Stimulated activated CD8-positive, alpha-beta memory T cell treated with anti-CD3 and anti-CD28 coated beads, Interleukin-7, amount 100 ng/mL, for 48 hours (primary cell): ENCODE results near the gene MIA2.

Experiments used
- DNase-seq, 2 donors: peaks; one replicate each; pipeline ENCODE4 v3.0.0-alpha.2; 2020; ENCODE audit warnings: low read depth in 1 of 2; ENCODE audit errors: extremely low read depth in 1 of 2

Gene MIA2

DNA sequence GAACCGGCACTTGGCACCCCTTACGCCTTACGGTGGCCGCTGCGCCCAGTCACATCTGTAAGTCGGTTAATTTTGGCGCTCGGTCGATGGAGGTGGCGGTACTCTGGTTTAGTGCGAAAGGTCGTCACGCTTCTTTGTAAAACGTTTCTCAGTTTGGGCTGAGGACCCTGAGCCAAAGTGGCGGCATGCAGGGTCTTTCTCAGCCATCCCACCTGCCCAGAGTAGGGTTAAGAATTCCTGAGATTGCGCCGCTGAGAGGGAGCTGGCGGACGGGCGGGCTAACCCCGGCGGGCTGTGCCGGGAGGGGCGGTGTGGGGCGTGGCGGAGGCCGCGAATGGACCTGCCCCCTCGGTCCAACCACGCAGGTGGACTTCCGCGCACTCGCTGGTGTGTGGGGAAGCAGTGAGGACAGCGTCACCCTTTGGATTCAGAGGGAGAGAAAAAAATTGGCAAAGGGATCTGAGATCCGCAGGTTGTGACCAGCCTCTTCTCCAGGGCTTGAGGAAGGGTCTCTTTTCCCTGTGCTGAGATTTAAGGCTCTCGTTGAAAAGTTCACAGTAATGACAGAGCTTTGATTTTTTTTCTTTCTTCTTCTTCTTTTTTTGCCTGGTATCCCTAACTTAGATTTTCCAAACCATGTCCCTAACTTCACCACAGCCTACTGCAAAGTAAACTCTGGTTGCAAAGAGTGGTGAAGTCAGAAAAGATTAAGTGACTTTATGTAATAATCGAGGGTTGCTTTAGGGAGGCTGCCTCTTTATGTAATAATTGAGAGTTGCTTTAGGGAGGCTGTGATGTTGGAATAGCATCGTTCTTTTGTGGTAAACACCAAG, 199.1 kb downstream of the MIA2 start:
- peak; percentile 59 to 68 for DNase-seq

- no peak for DNase-seq
These were observed 199.7 kb downstream of the MIA2 start for GRCh38 chr14:39433452-39433813.

DNA sequence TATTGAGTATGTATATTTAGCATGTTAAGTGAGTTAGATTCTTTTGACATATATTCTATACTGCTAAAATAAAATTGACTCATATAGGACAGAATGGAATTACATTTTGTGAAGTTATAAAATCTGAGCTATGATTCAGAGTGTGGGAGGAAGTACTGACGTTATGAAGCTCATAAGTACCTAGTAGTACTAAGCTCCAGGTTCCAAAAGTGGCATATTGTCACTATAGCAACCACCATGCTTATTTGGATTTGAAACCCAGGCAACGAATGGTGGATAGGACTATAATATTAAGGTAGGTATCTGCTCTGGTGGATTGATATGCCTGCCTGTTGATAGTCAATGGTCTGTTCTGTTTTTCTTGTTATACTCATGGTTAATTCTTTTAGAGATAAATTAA, 200.7 kb downstream of the MIA2 start:
- no peak for DNase-seq

DNA sequence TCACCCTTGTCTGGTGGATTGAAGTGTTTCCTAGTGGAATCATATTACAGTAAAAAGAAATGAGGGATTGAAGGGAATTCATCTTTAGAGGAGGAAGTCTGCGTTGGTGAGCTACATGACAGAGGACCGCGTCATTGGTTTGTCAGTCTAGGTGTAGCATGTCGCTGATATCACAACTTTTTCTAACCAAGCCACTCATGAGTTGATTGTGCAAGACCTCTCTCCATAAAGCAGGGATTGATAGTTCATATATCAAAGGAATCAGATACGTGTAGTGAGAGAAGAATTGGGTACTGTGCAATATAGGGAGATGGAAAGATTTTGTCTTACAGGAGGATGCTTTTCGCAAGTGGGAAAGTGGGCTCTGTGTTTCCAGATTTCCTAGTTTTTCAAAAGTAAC, 201.5 kb downstream of the MIA2 start:
- no peak for DNase-seq
